HG03280 (cell line): ENCODE data around the gene FBLN1.

ENCODE experiments used
- ATAC-seq: cut with Tn5 transposase; IDR thresholded peaks from one replicate; pipeline ENCODE4 v1.9.1; 2021; ENCODE audit warnings: mild to moderate bottlenecking, moderate library complexity; ENCODE audit not compliant: unreplicated experiment

Gene FBLN1

GRCh38 chr22:45629469-45630089, 126.9 kb downstream of the FBLN1 start:
- no peak for ATAC-seq

- ATAC-seq, result no peak
These were observed 127.8 kb downstream of the FBLN1 start for GRCh38 chr22:45630436-45630835.

- ATAC-seq, result no peak
These were observed 128.6 kb downstream of the FBLN1 start for GRCh38 chr22:45631140-45631840.

- no peak for ATAC-seq
These were observed 129.2 kb downstream of the FBLN1 start for GRCh38 chr22:45631841-45632238.

GRCh38 chr22:45632791-45633515, 130.3 kb downstream of the FBLN1 start:
- ATAC-seq, result no peak

GRCh38 chr22:45636683-45637082, 134.0 kb downstream of the FBLN1 start:
- no peak for ATAC-seq

GRCh38 chr22:45638197-45638596, 135.5 kb downstream of the FBLN1 start:
- ATAC-seq, result no peak

- no peak for ATAC-seq
These were observed 136.4 kb downstream of the FBLN1 start for GRCh38 chr22:45638834-45639746.

GRCh38 chr22:45639747-45640102, 137.0 kb downstream of the FBLN1 start:
- no peak for ATAC-seq

GRCh38 chr22:45640291-45640940, 137.7 kb downstream of the FBLN1 start:
- no peak for ATAC-seq

- ATAC-seq, result no peak
These were observed 138.4 kb downstream of the FBLN1 start for GRCh38 chr22:45640941-45641621.

GRCh38 chr22:45642986-45643385, 140.3 kb downstream of the FBLN1 start:
- no peak for ATAC-seq

GRCh38 chr22:45644714-45645113, 142.0 kb downstream of the FBLN1 start:
- no peak for ATAC-seq

- no peak for ATAC-seq
These were observed 142.5 kb downstream of the FBLN1 start for GRCh38 chr22:45645150-45645525.

GRCh38 chr22:45645526-45646414, 143.1 kb downstream of the FBLN1 start:
- peak; percentile 59 for ATAC-seq

- ATAC-seq, result no peak
These were observed 145.0 kb downstream of the FBLN1 start for GRCh38 chr22:45647532-45648225.

GRCh38 chr22:45648301-45649117, 145.8 kb downstream of the FBLN1 start:
- no peak for ATAC-seq

- no peak for ATAC-seq
These were observed 147.1 kb downstream of the FBLN1 start for GRCh38 chr22:45649809-45650208.
